Gastrocnemius medialis (tissue), 4 donors: Measurements from ENCODE around the gene ZRANB3. TPM values are rescaled to one million over a fixed set of nuclear protein-coding genes. Genes with fewer than 3 reads are reported as not detected.
"Not testable (repeated sequence)": the region's sequence is repeated elsewhere in the genome, so short reads cannot be mapped to it uniquely, and the experiment has no call there.

Experiments used
- ATAC-seq, 2 donors: fragments of 150-250 bp; one replicate each; pipeline ENCODE4 v1.9.1; 2016
- DNase-seq, 2 donors: peaks; one replicate each; pipeline ENCODE4 v3.0.0-alpha.2; 2019
- H3K27ac ChIP-seq, 4 donors: fragments of 200-600 bp; sonication (generic); 1 replicate in 1 of 4; 2 replicates in 3 of 4; pipeline ENCODE4 v1.5.1; 2016 to 2018; ENCODE audit warnings: mild to moderate bottlenecking in 2 of 4, moderate library complexity in 1 of 4
- H3K27me3 ChIP-seq, 3 donors: fragments of 200-600 bp; sonication (generic) in 2 of 3; 1 replicate in 1 of 3; 2 replicates in 2 of 3; pipeline versions ENCODE4 v1.5.1 to v1.6.0; 2016 to 2019; ENCODE audit warnings: mild to moderate bottlenecking in 1 of 3, moderate library complexity in 1 of 3
- H3K36me3 ChIP-seq, 2 donors: fragments of 200-600 bp; sonication (generic) in 1 of 2; one replicate each; pipeline ENCODE4 v1.5.1; 2017 to 2018
- H3K4me1 ChIP-seq, 2 donors: fragments of 200-600 bp; sonication (generic) in 1 of 2; one replicate each; pipeline ENCODE4 v1.5.1; 2016 to 2017; ENCODE audit warnings: mild to moderate bottlenecking in 2 of 2
- H3K4me3 ChIP-seq, 4 donors: fragments of 200-600 bp; sonication (generic) in 3 of 4; 1 replicate in 1 of 4; 2 replicates in 3 of 4; pipeline ENCODE4 v1.5.1; 2016 to 2019; ENCODE audit warnings: mild to moderate bottlenecking in 2 of 4
- H3K9me3 ChIP-seq, 3 donors: fragments of 200-600 bp; sonication (generic) in 2 of 3; 1 replicate in 1 of 3; 2 replicates in 2 of 3; pipeline ENCODE4 v1.5.1; 2016 to 2019
- CTCF ChIP-seq, 5 experiments: fragments of 450-650 bp in 3 of 5; fragments of 200-600 bp in 2 of 5; sonication (generic) in 2 of 5; IDR thresholded peaks in 4 of 5; conservative IDR thresholded peaks in 1 of 5; 1 replicate in 4 of 5; 2 replicates in 1 of 5; pipeline ENCODE4 v1.5.1; 2016 to 2019; ENCODE audit warnings: antibody characterized with exemption in 5 of 5, mild to moderate bottlenecking in 3 of 5, moderate library complexity in 3 of 5
- POLR2A ChIP-seq, 2 donors: fragments of 450-650 bp; IDR thresholded peaks; one replicate each; pipeline ENCODE4 v1.6.1; 2017; ENCODE audit warnings: antibody characterized with exemption in 2 of 2, mild to moderate bottlenecking in 2 of 2, moderate library complexity in 2 of 2
- in situ Hi-C, 4 donors: fragments of 200-750 bp; cut with MboI; loops; one replicate each; pipeline versions ENCODE4 v1.15.0 to v1.8.0; 2017; ENCODE audit warnings: low sequenced_read_pairs in 4 of 4
- intact Hi-C: fragments of 100-400 bp; cut with DNase I; formaldehyde crosslinking; loops from one replicate; pipeline ENCODE4 v1.15.1; 2023; ENCODE audit warnings: low total_unique reads
- total RNA-seq, 4 donors: library from RNA; depleted of rRNA; stranded (reverse); fragments of >200 nt; gene quantifications; one replicate each; pipeline versions ENCODE4 v1.1.0 to v1.2.3, GENCODE V29; 2016

ZRANB3 gene
- total RNA-seq, 4 donors from 2014 or later: 1.9 to 4.8 (median 2.9) TPM

GRCh38 chr2:135409436-135409835 is 121.6 kb downstream of the ZRANB3 start:
- H3K4me3 ChIP-seq: no peak overlapping the region
- no peaks in the 10 kb centered on the region for H3K36me3 ChIP-seq
- TF ChIP-seq CTCF (IDR thresholded peaks at IDR 0.05 in 4 of 5, conservative IDR thresholded peaks at IDR 0.05 in 1 of 5) (no peak), POLR2A (IDR thresholded peaks at IDR 0.05) (no peak)
- intact Hi-C loops: no loop called here
- no peaks in the 10 kb centered on the region for H3K27me3 ChIP-seq
- H3K27ac ChIP-seq: no peak overlapping the region
- no peaks in the 10 kb centered on the region for H3K4me1 ChIP-seq
- no peak for ATAC-seq
- H3K9me3 ChIP-seq: no peaks in the 10 kb centered on the region
- in situ Hi-C loops: no loop called here
- no peak for DNase-seq

- H3K27me3 ChIP-seq, DNase-seq, H3K9me3 ChIP-seq, in situ Hi-C loops, intact Hi-C loops, ATAC-seq, H3K4me1 ChIP-seq, H3K36me3 ChIP-seq, H3K27ac ChIP-seq, H3K4me3 ChIP-seq: not testable (repeated sequence)
Measured at GRCh38 chr2:135396259-135396658, 134.8 kb downstream of the ZRANB3 start.

- in situ Hi-C loops (no loop called here), intact Hi-C loops (no loop called here)
- no peak overlapping the region for H3K27ac ChIP-seq
- ATAC-seq (no peak), DNase-seq (no peak)
- H3K27me3 ChIP-seq: no peaks in the 10 kb centered on the region
- no peak overlapping the region for H3K4me3 ChIP-seq
- H3K4me1 ChIP-seq: no peaks in the 10 kb centered on the region
- no peaks in the 10 kb centered on the region for H3K9me3 ChIP-seq
- no peak for TF ChIP-seq POLR2A (IDR thresholded peaks at IDR 0.05)
- TF ChIP-seq CTCF (IDR thresholded peaks at IDR 0.05 in 4 of 5, conservative IDR thresholded peaks at IDR 0.05 in 1 of 5): no peak
- H3K36me3 ChIP-seq: no peaks in the 10 kb centered on the region
Measured at GRCh38 chr2:135386993-135387392, 144.0 kb downstream of the ZRANB3 start.

GRCh38 chr2:135378591-135378990 is 152.4 kb downstream of the ZRANB3 start:
- intact Hi-C loops: no loop called here
- no peaks in the 10 kb centered on the region for H3K27me3 ChIP-seq
- no peaks in the 10 kb centered on the region for H3K4me1 ChIP-seq
- ATAC-seq: no peak
- TF ChIP-seq POLR2A (IDR thresholded peaks at IDR 0.05) (no peak), CTCF (IDR thresholded peaks at IDR 0.05 in 4 of 5, conservative IDR thresholded peaks at IDR 0.05 in 1 of 5) (no peak)
- in situ Hi-C loops: no loop called here
- no peak overlapping the region for H3K4me3 ChIP-seq
- no peaks in the 10 kb centered on the region for H3K36me3 ChIP-seq
- no peak for DNase-seq
- H3K27ac ChIP-seq: no peak overlapping the region
- H3K9me3 ChIP-seq: no peaks in the 10 kb centered on the region

GRCh38 chr2:135373702-135374101 is 157.3 kb downstream of the ZRANB3 start:
- Histone ChIP-seq H3K27me3 (no peaks in the 10 kb centered on the region), H3K27ac (no peak overlapping the region), H3K36me3 (no peaks in the 10 kb centered on the region), H3K4me3 (no peak overlapping the region), H3K4me1 (no peaks in the 10 kb centered on the region), H3K9me3 (no peaks in the 10 kb centered on the region)
- no peak for ATAC-seq
- no peak for DNase-seq
- TF ChIP-seq CTCF (IDR thresholded peaks at IDR 0.05 in 4 of 5, conservative IDR thresholded peaks at IDR 0.05 in 1 of 5): no peak
- no peak for TF ChIP-seq POLR2A (IDR thresholded peaks at IDR 0.05)
- in situ Hi-C loops: no loop called here
- intact Hi-C loops: no loop called here
